ENCODE results near the gene RAMP2. TPM values are rescaled to one million over a fixed set of nuclear protein-coding genes. Genes with fewer than 3 reads are reported as not detected.

RAMP2 gene
- total and polyA plus RNA-seq, 2 of the 4 experiments (the other 2 are of a cell fraction): 0.18 to 2.5 TPM

DNA sequence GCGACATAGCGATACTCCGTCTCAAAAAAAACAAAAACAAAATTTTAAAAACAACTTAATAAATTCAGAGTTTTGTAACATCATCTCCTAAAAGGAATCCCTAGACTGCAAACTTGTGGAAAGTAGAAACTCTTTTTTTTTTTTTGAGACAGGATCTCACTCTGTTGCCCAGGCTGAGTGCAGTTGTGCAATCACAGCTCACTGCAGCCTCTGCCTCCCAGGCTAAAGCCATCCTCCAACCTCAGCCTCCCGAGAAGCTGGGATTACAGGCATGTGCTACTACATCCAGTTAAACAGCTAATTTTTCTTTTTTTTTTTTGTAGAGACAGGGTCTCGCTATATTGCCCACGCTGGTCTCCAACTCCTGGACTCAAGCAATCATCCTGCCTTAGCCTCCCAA, 35.9 kb upstream of the RAMP2 start:
- Histone ChIP-seq H3K18ac (ENCODE audit: low read depth, low read length) (no peak overlapping the region), H4K8ac (ENCODE audit: low read depth in 2 of 2, low read length in 2 of 2) (no peak overlapping the region), H3K14ac (replicated peaks; ENCODE audit: low read depth, low read length) (no peak overlapping the region), H2AK9ac (replicated peaks; ENCODE audit: low read depth, low read length, poor library complexity) (no peak overlapping the region), H2AFZ (replicated peaks; ENCODE audit: low read length, poor library complexity) (no peak overlapping the region), H3K4me2 (ENCODE audit: low read depth, low read length) (no peak overlapping the region), H3K27me3 (ENCODE audit: control insufficient read depth, insufficient read depth, low read length) (no peaks in the 10 kb centered on the region), H3K4me1 (ENCODE audit: control insufficient read depth, insufficient read depth, low read length) (no peaks in the 10 kb centered on the region), H2BK15ac (ENCODE audit: low read depth, low read length) (no peak overlapping the region), H3K4me3 (ENCODE audit: insufficient read depth, low read depth, low read length) (no peak overlapping the region), H3K36me3 (ENCODE audit: control insufficient read depth, insufficient read depth, low read length) (peaks cover 24% of the 10 kb centered on the region), H4K5ac (ENCODE audit: low read depth, low read length) (no peak overlapping the region), H3K9ac (ENCODE audit: low read depth, low read length) (no peak overlapping the region), H3K23ac (ENCODE audit: low read depth, low read length) (no peak overlapping the region), H3K27ac (ENCODE audit: insufficient read depth, low read length) (no peak overlapping the region), H3K9me1 (ENCODE audit: insufficient read depth, low read length) (no peaks in the 10 kb centered on the region), H2BK20ac (ENCODE audit: low read depth, low read length) (no peak overlapping the region), H2BK5ac (ENCODE audit: low read depth, low read length, poor library complexity, severe bottlenecking) (no peak overlapping the region), H3K79me1 (ENCODE audit: low read depth in 1 of 2, low read length in 2 of 2) (no peaks in the 10 kb centered on the region), H4K20me1 (ENCODE audit: insufficient read depth, low read length) (no peaks in the 10 kb centered on the region), H2AK5ac (ENCODE audit: low read depth, low read length) (no peak overlapping the region), H4K91ac (ENCODE audit: insufficient read depth, low read depth, low read length) (no peak overlapping the region), H3K56ac (ENCODE audit: extremely low read depth, insufficient read depth, low read length) (no peak overlapping the region), H3K9me3 (ENCODE audit: control insufficient read depth, insufficient read depth, low read length) (no peaks in the 10 kb centered on the region), H3K4ac (ENCODE audit: low read depth, low read length) (no peak overlapping the region), H2BK120ac (ENCODE audit: low read depth, low read length) (no peak overlapping the region)
- no TSS peak for BruUV-seq (replicated peaks)
- no CpG with 5 or more reads among the region's 6 CpGs for WGBS, 2 experiments (ENCODE audit: extremely low coverage in 2 of 2, insufficient read length in 1 of 2)
- no peak for TF ChIP-seq CTCF (conservative IDR thresholded peaks at IDR 0.05; ENCODE audit: low read depth, low read length)
- peak; percentile 30; the same call in 1 of the 2 replicates for TF ChIP-seq CEBPB (IDR thresholded peaks at IDR 0.05; ENCODE audit: low read depth, low read length)
- DNase-seq (no peak), ATAC-seq (ENCODE audit: low read depth) (no peak)
- dilution Hi-C loops (cut with HindIII; ENCODE audit: low sequenced_read_pairs, unreplicated experiment): no loop called here
- ChIA-PET POLR2A (ENCODE audit: unreplicated experiment) (interaction anchor here (0.7 kb wide), 1 partner anchor 99 kb away, joined by 7 read pairs; the partner anchor contains the start of gene BECN1), CTCF (interaction anchor here (0.6 to 1.1 kb wide), 2 partner anchors 11 to 147 kb away, joined by 3 to 6 read pairs; no protein-coding TSS in a partner anchor)
- in situ Hi-C loops (cut with MboI; ENCODE audit: low sequenced_read_pairs): loop anchor here (10.0 kb wide), 1 partner anchor 210 kb away; no protein-coding TSS in a partner anchor
- intact Hi-C loops (cut with micrococcal nuclease): no loop called here
